HCT116 (cell line): ENCODE data around the gene INPP5E. TPM values are rescaled to one million over a fixed set of nuclear protein-coding genes. Genes with fewer than 3 reads are reported as not detected.

Experiments used
- ATAC-seq: fragments of 200-7000 bp; cut with Tn5 transposase; 2 replicates; pipeline ENCODE4 v1.9.1; 2020; ENCODE audit warnings: mild to moderate bottlenecking, moderate library complexity
- BruUV-seq: library from RNA; stranded (reverse); fragments of 400-500 nt; replicated peaks from 2 replicates; lab custom pipeline; 2021; lab: Mats Ljungman, UMichigan
- CTCF ChIA-PET: fragments of 300-600 bp; sonication (Branson Sonifier 250); formaldehyde crosslinking; loops from one replicate; lab custom pipeline; 2021; ENCODE audit warnings: antibody characterized with exemption; lab: Charles Lee
- POLR2A ChIA-PET: fragments of 300-600, 350-600 bp; sonication (Branson Sonifier 250); formaldehyde crosslinking; loops from one replicate; lab custom pipeline; 2021; ENCODE audit warnings: antibody characterized with exemption; lab: Charles Lee
- RAD21 ChIA-PET, 2 experiments: fragments of 300-600 bp; sonication (Branson Sonifier 250); formaldehyde crosslinking; loops; one replicate each; lab custom pipeline; 2023; ENCODE audit warnings: low total read pairs in 2 of 2; ENCODE audit not compliant: uncharacterized antibody in 2 of 2, unreplicated experiment in 2 of 2, low non-redundant PET in 1 of 2; lab: Charles Lee
- DNase-seq: peaks from one replicate; pipeline ENCODE4 v3.0.0-alpha.2; 2010; ENCODE audit warnings: low read depth, low spot score
- H2AFZ ChIP-seq: fragments of 200-600 bp; shearing (Covaris generic), sonication (generic); 2 replicates; pipeline ENCODE4 v1.6.1; 2017; ENCODE audit warnings: low read depth, mixed run types, mixed read lengths, antibody characterized with exemption, low read length; ENCODE audit not compliant: poor library complexity, severe bottlenecking
- H3K27ac ChIP-seq: 2 replicates; pipeline ENCODE4 v1.5.1; 2012; ENCODE audit warnings: low read depth, low read length
- H3K27me3 ChIP-seq: fragments of 200-600 bp; sonication (generic); 2 replicates; pipeline ENCODE4 v1.6.1; 2016; ENCODE audit warnings: mixed run types, low read length, mixed read lengths; ENCODE audit not compliant: insufficient read depth
- H3K36me3 ChIP-seq, 2 experiments: fragments of 200-500 bp in 1 of 2; fragments of 200-600 bp in 1 of 2; sonication (Bioruptor generic) in 1 of 2; sonication (generic) in 1 of 2; 2 replicates each; pipeline versions ENCODE4 v1.5.1 to v1.6.1; 2014 to 2016; ENCODE audit warnings: low read length in 2 of 2, inconsistent platforms in 1 of 2, mixed read lengths in 1 of 2, mixed run types in 1 of 2; ENCODE audit not compliant: insufficient read depth in 2 of 2, control insufficient read depth in 1 of 2
- H3K4me1 ChIP-seq, 2 experiments: fragments of 200-600 bp in 1 of 2; sonication (generic) in 1 of 2; 2 replicates each; pipeline versions ENCODE4 v1.5.1 to v1.6.1; 2012 to 2017; ENCODE audit warnings: low read length in 2 of 2, inconsistent platforms in 1 of 2, mild to moderate bottlenecking in 1 of 2, mixed read lengths in 1 of 2, mixed run types in 1 of 2, moderate library complexity in 1 of 2; ENCODE audit not compliant: insufficient read depth in 2 of 2, control insufficient read depth in 1 of 2
- H3K4me2 ChIP-seq: fragments of 200-600 bp; sonication (generic); 2 replicates; pipeline ENCODE4 v1.6.1; 2017; ENCODE audit warnings: mixed run types, low read length, mixed read lengths
- H3K4me3 ChIP-seq, 2 experiments: fragments of 200-600 bp in 1 of 2; sonication (generic) in 1 of 2; replicated peaks in 1 of 2; 2 replicates each; pipeline ENCODE4 v1.5.1; 2011 to 2016; ENCODE audit warnings: low read length in 2 of 2, control low read depth in 1 of 2, low read depth in 1 of 2, mild to moderate bottlenecking in 1 of 2, mixed read lengths in 1 of 2, mixed run types in 1 of 2
- H3K79me2 ChIP-seq: fragments of 200-600 bp; sonication (generic); 2 replicates; pipeline ENCODE4 v1.6.1; 2017; ENCODE audit warnings: mild to moderate bottlenecking, mixed run types, low read length, moderate library complexity, mixed read lengths; ENCODE audit not compliant: insufficient read depth
- H3K9ac ChIP-seq: fragments of 200-600 bp; sonication (generic); 2 replicates; pipeline ENCODE4 v1.6.1; 2016; ENCODE audit warnings: low read length, mixed read lengths
- H3K9me2 ChIP-seq: fragments of 200-600 bp; sonication (generic), shearing (Covaris generic); 2 replicates; pipeline ENCODE4 v1.6.1; 2017; ENCODE audit warnings: mixed run types, mild to moderate bottlenecking, moderate library complexity; ENCODE audit not compliant: insufficient read depth
- H3K9me3 ChIP-seq, 2 experiments: fragments of 200-500 bp in 1 of 2; fragments of 200-600 bp in 1 of 2; sonication (Bioruptor generic) in 1 of 2; sonication (generic) in 1 of 2; 2 replicates each; pipeline ENCODE4 v1.6.1; 2014 to 2017; ENCODE audit warnings: low read length in 2 of 2, mixed read lengths in 2 of 2, inconsistent platforms in 1 of 2, low read depth in 1 of 2, mild to moderate bottlenecking in 1 of 2, mixed run types in 1 of 2, moderate library complexity in 1 of 2; ENCODE audit not compliant: control insufficient read depth in 1 of 2, insufficient read depth in 1 of 2
- H4K20me1 ChIP-seq: fragments of 200-600 bp; sonication (generic), shearing (Covaris generic); 2 replicates; pipeline ENCODE4 v1.6.1; 2017; ENCODE audit warnings: mixed run types, mild to moderate bottlenecking, moderate library complexity; ENCODE audit not compliant: insufficient read depth
- FOSL1 ChIP-seq: IDR thresholded peaks from 2 replicates; pipeline ENCODE4 v1.6.1; 2012; ENCODE audit warnings: low read depth
- JUND ChIP-seq: IDR thresholded peaks from 2 replicates; pipeline ENCODE4 v1.6.1; 2012
- ZNF274 ChIP-seq: fragments of 200-500 bp; sonication (Bioruptor generic); IDR thresholded peaks from 2 replicates; pipeline ENCODE4 v1.6.1; 2014; ENCODE audit warnings: mild to moderate bottlenecking, low read depth, low read length, inconsistent platforms
- intact Hi-C: fragments of 100-400 bp; cut with micrococcal nuclease; formaldehyde crosslinking; loops from 2 replicates; pipeline ENCODE4 v1.10.0; 2022
- total RNA-seq: library from RNA; stranded (reverse); gene quantifications from one replicate; pipeline ENCODE4 v1.2.1, GENCODE V29; 2021; ENCODE audit not compliant: unreplicated experiment
- TF ChIP-seq, protein P1 (sequence below), 3 experiments: fragments of 200-600 bp in 1 of 3; sonication (generic) in 1 of 3; IDR thresholded peaks in 2 of 3; conservative IDR thresholded peaks in 1 of 3; 2 replicates each; pipeline ENCODE4 v1.5.1; 2012 to 2017; ENCODE audit warnings: low read depth in 2 of 3, low read length in 2 of 3, antibody characterized with exemption in 1 of 3, borderline replicate concordance in 1 of 3, control low read depth in 1 of 3, mild to moderate bottlenecking in 1 of 3, mixed read lengths in 1 of 3, mixed run types in 1 of 3, moderate library complexity in 1 of 3; ENCODE audit not compliant: insufficient read depth in 1 of 3

Gene INPP5E
- total RNA-seq, 1 experiment from 2014 or later, result 23.8 TPM

DNA sequence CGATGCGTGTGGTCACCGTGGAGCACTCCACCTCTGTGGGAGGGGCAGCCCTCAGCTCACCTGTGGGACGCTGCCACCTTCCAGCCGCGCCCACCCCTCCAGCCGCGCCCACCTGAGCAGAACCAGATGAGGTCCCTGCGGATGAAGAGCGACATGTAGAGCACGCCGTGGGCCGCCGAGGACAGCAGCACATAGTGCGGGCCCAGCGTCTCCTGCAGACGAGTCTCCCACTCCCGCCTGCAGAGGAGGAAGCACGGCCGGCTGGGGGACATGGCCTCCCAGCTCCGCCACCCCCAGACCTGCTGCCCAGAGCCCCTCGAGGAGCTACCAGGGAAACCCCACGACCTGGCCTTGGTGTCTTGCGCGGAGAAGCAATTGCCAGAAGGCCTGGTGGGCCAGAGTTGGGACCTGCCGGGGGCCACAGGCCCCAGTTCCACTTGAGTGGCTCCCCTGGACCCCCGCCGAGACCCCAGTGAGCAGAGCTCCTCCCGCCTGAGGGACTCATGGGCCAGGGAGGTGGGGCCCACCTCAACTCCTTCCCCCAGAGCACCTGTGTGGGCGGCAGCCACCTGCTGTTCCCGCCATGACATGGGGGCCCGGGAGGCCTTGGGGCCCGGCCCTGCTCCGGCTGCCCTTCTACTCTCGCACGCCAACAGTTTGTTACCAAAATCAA is 6.5 kb downstream of the INPP5E start:
- H3K79me2 ChIP-seq, result peaks cover 48% of the 10 kb centered on the region
- POLR2A ChIA-PET, result no interaction called here
- RAD21 ChIA-PET, result no interaction called here
- no peaks in the 10 kb centered on the region for H3K9me3 ChIP-seq
- H3K4me3 ChIP-seq, result no peak overlapping the region
- CTCF ChIA-PET, result no interaction called here
- H3K4me1 ChIP-seq, result peaks cover 2 to 9% of the 10 kb centered on the region in 2 experiments
- DNase-seq (no peak), ATAC-seq (no peak)
- H3K27ac ChIP-seq, result no peak overlapping the region
- no peak for TF ChIP-seq ZNF274
- H3K27me3 ChIP-seq, result no peaks in the 10 kb centered on the region
- H3K9me2 ChIP-seq, result no peaks in the 10 kb centered on the region
- BruUV-seq, result no TSS peak
- H3K9ac ChIP-seq, result no peak overlapping the region
- H4K20me1 ChIP-seq, result no peaks in the 10 kb centered on the region
- no peak overlapping the region for H2AFZ ChIP-seq
- peaks cover 7 to 11% of the 10 kb centered on the region in 2 experiments; a peak in 2 of 4 replicates for H3K36me3 ChIP-seq
- intact Hi-C loops, result no loop called here
- H3K4me2 ChIP-seq, result no peak overlapping the region

- Histone ChIP-seq H3K4me1 (peaks cover 0 to 3% of the 10 kb centered on the region in 2 experiments; a peak in 3 of 4 replicates), H2AFZ (no peak overlapping the region), H4K20me1 (no peaks in the 10 kb centered on the region), H3K27me3 (no peaks in the 10 kb centered on the region), H3K9me3 (no peaks in the 10 kb centered on the region), H3K9me2 (no peaks in the 10 kb centered on the region), H3K9ac (no peak overlapping the region), H3K4me2 (no peak overlapping the region), H3K4me3 (no peak overlapping the region), H3K27ac (no peak overlapping the region), H3K79me2 (peaks cover 42% of the 10 kb centered on the region), H3K36me3 (peaks cover 7 to 11% of the 10 kb centered on the region in 2 experiments; a peak in 2 of 4 replicates)
- CTCF ChIA-PET, result no interaction called here
- BruUV-seq, result no TSS peak
- DNase-seq, result no peak
- intact Hi-C loops, result no loop called here
- TF ChIP-seq FOSL1 (no peak), JUND (no peak)
- TF ChIP-seq, protein P1, sequence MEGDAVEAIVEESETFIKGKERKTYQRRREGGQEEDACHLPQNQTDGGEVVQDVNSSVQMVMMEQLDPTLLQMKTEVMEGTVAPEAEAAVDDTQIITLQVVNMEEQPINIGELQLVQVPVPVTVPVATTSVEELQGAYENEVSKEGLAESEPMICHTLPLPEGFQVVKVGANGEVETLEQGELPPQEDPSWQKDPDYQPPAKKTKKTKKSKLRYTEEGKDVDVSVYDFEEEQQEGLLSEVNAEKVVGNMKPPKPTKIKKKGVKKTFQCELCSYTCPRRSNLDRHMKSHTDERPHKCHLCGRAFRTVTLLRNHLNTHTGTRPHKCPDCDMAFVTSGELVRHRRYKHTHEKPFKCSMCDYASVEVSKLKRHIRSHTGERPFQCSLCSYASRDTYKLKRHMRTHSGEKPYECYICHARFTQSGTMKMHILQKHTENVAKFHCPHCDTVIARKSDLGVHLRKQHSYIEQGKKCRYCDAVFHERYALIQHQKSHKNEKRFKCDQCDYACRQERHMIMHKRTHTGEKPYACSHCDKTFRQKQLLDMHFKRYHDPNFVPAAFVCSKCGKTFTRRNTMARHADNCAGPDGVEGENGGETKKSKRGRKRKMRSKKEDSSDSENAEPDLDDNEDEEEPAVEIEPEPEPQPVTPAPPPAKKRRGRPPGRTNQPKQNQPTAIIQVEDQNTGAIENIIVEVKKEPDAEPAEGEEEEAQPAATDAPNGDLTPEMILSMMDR (IDR thresholded peaks at IDR 0.05 in 2 of 3, conservative IDR thresholded peaks at IDR 0.05 in 1 of 3; ENCODE audit: borderline replicate concordance in 1 of 3, insufficient read depth in 1 of 3, low read depth in 2 of 3, low read length in 2 of 3), result no peak
- POLR2A ChIA-PET, result no interaction called here
- no peak for ATAC-seq
- RAD21 ChIA-PET, result no interaction called here
These were observed 7.1 kb downstream of the INPP5E start for GRCh38 chr9:136432591-136432990.
